Hepatocyte (in vitro differentiated cells): ENCODE data around the gene SEMA5A. TPM values are rescaled to one million over a fixed set of nuclear protein-coding genes. Genes with fewer than 3 reads are reported as not detected.
A peak's percentile ranks its signal among the peaks of the same experiment; 100 is the strongest.

Experiments
- DNase-seq: peaks from one replicate; pipeline ENCODE4 v3.0.0-alpha.2; 2016; ENCODE audit warnings: low spot score
- H2AFZ ChIP-seq: fragments of 200-600 bp; sonication (generic); 2 replicates; pipeline ENCODE4 v1.6.0; 2016; ENCODE audit warnings: antibody characterized with exemption, mild to moderate bottlenecking
- H3K27ac ChIP-seq: fragments of 200-600 bp; sonication (generic); 2 replicates; pipeline ENCODE4 v1.5.1; 2016; ENCODE audit warnings: mild to moderate bottlenecking
- H3K27me3 ChIP-seq: fragments of 200-600 bp; sonication (generic); 2 replicates; pipeline ENCODE4 v1.6.1; 2016
- H3K36me3 ChIP-seq: fragments of 200-600 bp; sonication (generic); replicated peaks from 2 replicates; pipeline ENCODE4 v1.5.1; 2016; ENCODE audit warnings: low read depth; ENCODE audit not compliant: insufficient read depth
- H3K4me1 ChIP-seq: fragments of 200-600 bp; sonication (generic); 2 replicates; pipeline ENCODE4 v1.5.1; 2016; ENCODE audit warnings: mild to moderate bottlenecking, moderate library complexity; ENCODE audit not compliant: insufficient read depth
- H3K4me2 ChIP-seq: fragments of 200-600 bp; sonication (generic); 2 replicates; pipeline ENCODE4 v1.6.0; 2016
- H3K4me3 ChIP-seq: fragments of 200-600 bp; sonication (generic); 2 replicates; pipeline ENCODE4 v1.5.1; 2016; ENCODE audit warnings: mild to moderate bottlenecking
- H3K79me2 ChIP-seq: fragments of 200-600 bp; sonication (generic); 2 replicates; pipeline ENCODE4 v1.6.0; 2017; ENCODE audit warnings: mild to moderate bottlenecking
- H3K9me2 ChIP-seq: fragments of 200-600 bp; sonication (generic); replicated peaks from 2 replicates; pipeline ENCODE4 v1.6.0; 2017; ENCODE audit warnings: mild to moderate bottlenecking; ENCODE audit not compliant: insufficient read depth
- H3K9me3 ChIP-seq: fragments of 200-600 bp; sonication (generic); 2 replicates; pipeline ENCODE4 v1.5.1; 2016; ENCODE audit warnings: low read depth, mild to moderate bottlenecking
- H4K20me1 ChIP-seq: fragments of 200-600 bp; sonication (generic); 2 replicates; pipeline ENCODE4 v1.6.0; 2016; ENCODE audit warnings: mild to moderate bottlenecking; ENCODE audit not compliant: insufficient read depth, poor library complexity, severe bottlenecking
- CTCF ChIP-seq: fragments of 200-600 bp; sonication (generic); IDR thresholded peaks from 2 replicates; pipeline ENCODE4 v1.5.1; 2016; ENCODE audit warnings: antibody characterized with exemption, mild to moderate bottlenecking; ENCODE audit not compliant: poor library complexity
- EZH2 ChIP-seq: fragments of 200-600 bp; sonication (generic); IDR thresholded peaks from 2 replicates; pipeline ENCODE4 v1.6.1; 2016; ENCODE audit warnings: antibody characterized with exemption, mild to moderate bottlenecking, borderline replicate concordance
- EZH2phosphoT487 ChIP-seq: fragments of 200-600 bp; sonication (generic); IDR thresholded peaks from one replicate; pipeline ENCODE4 v1.6.1; 2018; ENCODE audit warnings: antibody characterized with exemption, mild to moderate bottlenecking, low read depth, moderate library complexity; ENCODE audit not compliant: unreplicated experiment, severe bottlenecking
- WGBS: methylation state at CpG from one replicate; pipeline ENCODE4 v1.1.6; 2016; ENCODE audit warnings: low lambda C conversion rate; ENCODE audit errors: missing lambda C conversion rate; 5-methylcytosine and 5-hydroxymethylcytosine counted together
- polyA plus RNA-seq: library from polyadenylated mRNA; unstranded; fragments of >200 nt; fragmentation: Nextera tagmentation; extraction: Ambion mirVana; gene quantifications from 2 replicates; pipeline ENCODE4 v1.2.1, GENCODE V29; 2016
- total RNA-seq: library from RNA; depleted of rRNA; stranded (reverse); fragments of >200 nt; gene quantifications from 2 replicates; pipeline ENCODE4 v1.2.3, GENCODE V29; 2014

SEMA5A gene
- total and polyA plus RNA-seq, 2 experiments from 2014 or later: 10.7 to 21.7 TPM

GRCh38 chr5:9382522-9382921 lies 163.4 kb downstream of the SEMA5A start:
- H3K79me2 ChIP-seq: no peaks in the 10 kb centered on the region
- 100% methylated on average over 1 of the region's 1 CpG for WGBS

GRCh38 chr5:9381464-9381863 lies 164.4 kb downstream of the SEMA5A start:
- TF ChIP-seq CTCF: no peak
- no peak for TF ChIP-seq EZH2phosphoT487
- TF ChIP-seq EZH2: no peak
- Histone ChIP-seq H3K4me3 (no peak overlapping the region), H3K27me3 (no peaks in the 10 kb centered on the region), H3K27ac (no peak overlapping the region), H3K79me2 (no peaks in the 10 kb centered on the region), H3K4me2 (no peak overlapping the region), H3K9me2 (no peaks in the 10 kb centered on the region), H4K20me1 (no peaks in the 10 kb centered on the region), H3K9me3 (no peaks in the 10 kb centered on the region), H3K36me3 (no peaks in the 10 kb centered on the region), H2AFZ (no peak overlapping the region), H3K4me1 (no peaks in the 10 kb centered on the region)
- DNase-seq: no peak

More at GRCh38 chr5:9382522-9382921, 163.4 kb downstream of the SEMA5A start:
- Histone ChIP-seq H3K9me3 (no peaks in the 10 kb centered on the region), H3K27ac (no peak overlapping the region), H3K36me3 (no peaks in the 10 kb centered on the region), H2AFZ (no peak overlapping the region), H3K4me3 (no peak overlapping the region), H4K20me1 (no peaks in the 10 kb centered on the region), H3K4me2 (no peak overlapping the region), H3K9me2 (no peaks in the 10 kb centered on the region), H3K27me3 (no peaks in the 10 kb centered on the region), H3K4me1 (peaks cover 4% of the 10 kb centered on the region)
- no peak for DNase-seq
- TF ChIP-seq EZH2phosphoT487 (no peak), EZH2 (no peak), CTCF (no peak)

GRCh38 chr5:9380109-9380508 lies 165.8 kb downstream of the SEMA5A start:
- no peak for TF ChIP-seq CTCF
- no peak for TF ChIP-seq EZH2phosphoT487
- TF ChIP-seq EZH2: no peak
- peak; percentile 21 for DNase-seq

More at GRCh38 chr5:9380109-9380508, 165.8 kb downstream of the SEMA5A start:
- WGBS: 69% methylated on average over 7 of the region's 7 CpGs
- no peaks in the 10 kb centered on the region for H3K4me1 ChIP-seq
- no peaks in the 10 kb centered on the region for H3K9me2 ChIP-seq
- no peak overlapping the region for H3K4me3 ChIP-seq
- H3K27ac ChIP-seq: peak overlapping the region; percentile 33
- H3K4me2 ChIP-seq: no peak overlapping the region
- H3K9me3 ChIP-seq: no peaks in the 10 kb centered on the region
- H3K79me2 ChIP-seq: no peaks in the 10 kb centered on the region
- H3K27me3 ChIP-seq: no peaks in the 10 kb centered on the region
- H3K36me3 ChIP-seq: no peaks in the 10 kb centered on the region
- no peaks in the 10 kb centered on the region for H4K20me1 ChIP-seq
- no peak overlapping the region for H2AFZ ChIP-seq
